ENCODE results near the gene TMEM17. TPM values are rescaled to one million over a fixed set of nuclear protein-coding genes. Genes with fewer than 3 reads are reported as not detected.
"Not testable (repeated sequence)": the region's sequence is repeated elsewhere in the genome, so short reads cannot be mapped to it uniquely, and the experiment has no call there.

TMEM17 gene
- total RNA-seq: 0.99 and 1.1 TPM in 2 replicates

DNA sequence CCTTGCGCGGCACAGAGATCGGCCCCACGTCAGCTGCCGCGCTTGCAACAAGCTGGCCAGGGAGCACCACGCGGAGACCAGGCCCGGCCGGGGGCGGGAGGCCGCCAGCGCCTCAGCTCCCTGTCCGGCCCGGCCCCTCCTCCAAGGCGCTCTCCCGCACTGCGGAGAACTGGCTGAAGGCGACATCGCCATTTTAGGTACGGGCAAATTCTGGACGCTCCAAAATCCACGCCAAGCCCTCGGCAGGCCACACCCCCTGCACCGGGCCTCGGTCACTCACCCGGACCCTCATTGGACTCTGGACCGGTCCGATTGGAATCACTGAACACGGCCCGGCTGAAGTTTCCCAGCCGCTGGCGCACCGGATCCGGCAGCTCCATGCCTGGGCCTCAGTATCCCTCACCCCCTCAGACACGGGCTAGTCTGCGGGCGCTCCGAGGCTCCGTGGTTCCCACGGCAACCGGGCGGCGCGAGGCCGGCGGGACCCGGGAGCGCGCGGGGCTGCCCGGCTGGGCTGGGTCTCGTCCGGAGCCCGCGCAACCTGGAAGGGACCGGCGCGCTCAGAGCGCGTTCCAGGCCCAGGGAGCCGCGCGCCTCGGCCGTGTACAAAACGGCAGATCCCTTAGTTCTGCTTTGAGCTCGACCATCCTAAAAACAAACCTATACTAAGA is at the start of gene TMEM17:
Gene TMEM17, minus strand, starts transcription at position 446 of the 671 bp plus-strand sequence. Its CDS starts 66 bp downstream, at position 380.
- DNase-seq (ENCODE audit: low read depth in 2 of 2): peak; percentile 87

GRCh38 chr2:62554440-62554839 is 48.4 kb upstream of the TMEM17 start:
- DNase-seq (ENCODE audit: low read depth in 2 of 2): no peak

GRCh38 chr2:62550461-62550860 is 44.5 kb upstream of the TMEM17 start:
- no peak for DNase-seq (ENCODE audit: low read depth in 2 of 2)

DNA sequence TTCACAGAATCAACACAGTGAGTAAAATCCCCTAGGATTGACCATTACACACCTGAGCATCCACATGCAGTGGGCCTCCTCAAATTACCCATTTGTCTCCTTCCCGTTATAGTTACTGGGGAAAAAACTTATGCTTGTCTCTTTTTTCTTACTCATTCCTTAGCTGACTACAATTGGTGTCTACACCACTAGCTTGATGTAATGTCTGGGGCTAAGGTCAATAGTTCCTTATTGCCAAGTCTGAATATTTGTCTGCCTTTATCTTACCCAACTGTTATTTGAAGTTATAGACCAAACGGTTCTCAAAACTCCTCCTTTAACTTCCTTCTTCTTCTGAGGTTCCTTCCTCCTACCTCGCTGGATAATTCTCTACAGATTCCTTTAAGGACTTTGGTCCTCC is 41.9 kb upstream of the TMEM17 start:
- no peak for DNase-seq (ENCODE audit: low read depth in 2 of 2)

GRCh38 chr2:62545261-62545660 is 39.3 kb upstream of the TMEM17 start:
- no peak for DNase-seq (ENCODE audit: low read depth in 2 of 2)

- no peak for DNase-seq (ENCODE audit: low read depth in 2 of 2)
These were observed 34.6 kb upstream of the TMEM17 start for GRCh38 chr2:62540408-62541168.

DNA sequence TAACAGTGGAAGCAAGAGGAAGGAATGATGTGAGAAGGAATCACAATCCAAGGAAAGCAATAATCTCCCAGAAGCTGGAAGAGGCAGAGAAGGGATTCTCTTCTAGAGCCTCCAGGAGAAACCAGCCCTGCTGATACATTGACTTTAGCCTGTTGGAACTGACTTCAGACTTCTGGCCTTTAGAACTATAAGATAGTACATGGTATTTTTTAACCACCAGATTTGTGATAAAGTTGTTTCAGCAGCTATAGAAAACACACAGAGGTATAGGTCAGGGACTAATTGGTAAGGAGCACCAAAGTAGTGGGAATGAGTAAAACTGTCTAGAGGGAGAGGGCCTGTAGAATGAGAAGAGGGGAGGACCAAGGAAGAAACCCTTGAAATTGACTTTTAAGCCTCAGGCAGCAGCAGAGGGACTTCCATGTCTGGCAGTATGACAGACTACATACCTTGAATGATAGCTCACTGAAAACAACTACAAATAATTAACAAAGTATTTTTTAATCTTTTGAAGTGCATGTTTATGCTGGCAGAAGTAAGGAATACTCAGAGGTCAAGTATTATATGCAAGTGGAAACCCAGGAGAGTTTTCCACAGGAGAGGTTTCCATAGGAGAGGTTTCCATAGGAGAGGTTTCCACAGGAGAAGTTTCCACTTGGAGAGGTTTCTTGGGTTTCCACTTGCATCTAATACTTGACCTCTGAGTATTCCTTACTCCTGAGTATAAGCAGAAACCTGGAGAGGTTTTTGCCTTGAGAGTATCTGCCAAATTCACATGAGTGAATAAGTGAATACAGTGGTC is 33.8 kb upstream of the TMEM17 start:
- no peak for DNase-seq (ENCODE audit: low read depth in 2 of 2)

DNA sequence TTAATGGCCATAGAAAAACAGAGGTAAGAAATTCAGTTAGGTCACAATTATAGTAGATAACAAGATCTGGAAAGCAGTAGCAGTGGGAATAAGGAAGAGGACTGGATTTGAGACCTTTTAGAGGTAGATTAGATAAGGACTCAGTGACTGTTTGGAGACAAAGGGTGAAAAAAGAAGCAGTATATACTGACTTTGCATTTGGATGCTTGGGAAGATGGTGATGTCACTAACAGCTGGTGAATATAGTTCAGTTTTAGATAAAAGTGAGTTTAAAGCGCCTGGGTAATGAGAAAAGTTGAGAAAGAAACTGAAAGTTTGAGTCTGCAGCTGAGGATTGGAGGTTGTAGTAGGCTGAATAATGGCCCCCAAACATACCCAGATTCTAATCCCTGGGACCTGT is 32.8 kb upstream of the TMEM17 start:
- DNase-seq (ENCODE audit: low read depth in 2 of 2): no peak

DNA sequence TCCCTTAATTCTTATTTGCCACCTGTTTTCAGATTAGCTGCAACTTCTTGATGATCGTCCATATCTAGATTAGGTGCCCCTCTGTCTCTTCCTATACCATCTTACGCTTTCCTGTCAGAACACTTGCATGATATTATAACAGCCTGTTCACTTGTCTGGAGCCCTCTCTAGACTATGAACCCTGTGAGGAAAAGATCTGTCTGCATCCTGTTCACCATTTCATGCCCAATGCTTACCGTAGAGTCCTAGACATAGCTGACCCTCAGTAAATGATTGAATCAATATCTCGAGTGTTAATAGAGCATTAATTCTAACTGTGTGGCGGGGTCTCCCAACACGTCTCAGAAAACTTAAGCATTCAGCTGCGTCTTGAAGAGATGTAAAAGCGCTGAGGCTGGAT is 31.8 kb upstream of the TMEM17 start:
- DNase-seq (ENCODE audit: low read depth in 2 of 2): no peak

GRCh38 chr2:62536873-62537547 is 31.0 kb upstream of the TMEM17 start:
- DNase-seq (ENCODE audit: low read depth in 2 of 2): no peak

GRCh38 chr2:62535521-62535920 is 29.5 kb upstream of the TMEM17 start:
- not testable (repeated sequence) for DNase-seq (ENCODE audit: low read depth in 2 of 2)

DNA sequence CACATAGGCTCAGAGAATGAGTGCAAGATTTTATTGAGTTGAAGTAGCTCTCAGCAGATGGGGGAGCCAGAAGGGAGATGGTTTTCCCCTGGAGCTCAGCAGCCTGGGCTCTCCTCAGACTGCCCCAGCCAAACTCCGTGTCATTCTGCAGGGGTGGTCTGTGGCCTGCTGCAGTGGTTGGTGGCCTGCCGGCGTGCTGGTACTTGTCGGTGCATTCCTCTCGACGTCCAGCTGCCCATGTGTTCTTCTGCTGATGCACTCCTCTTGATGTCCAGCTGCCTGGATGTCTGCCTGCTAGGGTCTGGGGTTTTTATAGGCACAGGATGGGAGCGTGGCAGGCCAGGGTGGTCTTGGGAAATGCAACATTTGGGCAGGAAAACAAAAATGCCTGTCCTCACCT is 25.6 kb upstream of the TMEM17 start:
- DNase-seq (ENCODE audit: low read depth in 2 of 2): no peak

GRCh38 chr2:62529758-62530157 is 23.8 kb upstream of the TMEM17 start:
- DNase-seq (ENCODE audit: low read depth in 2 of 2): no peak

DNA sequence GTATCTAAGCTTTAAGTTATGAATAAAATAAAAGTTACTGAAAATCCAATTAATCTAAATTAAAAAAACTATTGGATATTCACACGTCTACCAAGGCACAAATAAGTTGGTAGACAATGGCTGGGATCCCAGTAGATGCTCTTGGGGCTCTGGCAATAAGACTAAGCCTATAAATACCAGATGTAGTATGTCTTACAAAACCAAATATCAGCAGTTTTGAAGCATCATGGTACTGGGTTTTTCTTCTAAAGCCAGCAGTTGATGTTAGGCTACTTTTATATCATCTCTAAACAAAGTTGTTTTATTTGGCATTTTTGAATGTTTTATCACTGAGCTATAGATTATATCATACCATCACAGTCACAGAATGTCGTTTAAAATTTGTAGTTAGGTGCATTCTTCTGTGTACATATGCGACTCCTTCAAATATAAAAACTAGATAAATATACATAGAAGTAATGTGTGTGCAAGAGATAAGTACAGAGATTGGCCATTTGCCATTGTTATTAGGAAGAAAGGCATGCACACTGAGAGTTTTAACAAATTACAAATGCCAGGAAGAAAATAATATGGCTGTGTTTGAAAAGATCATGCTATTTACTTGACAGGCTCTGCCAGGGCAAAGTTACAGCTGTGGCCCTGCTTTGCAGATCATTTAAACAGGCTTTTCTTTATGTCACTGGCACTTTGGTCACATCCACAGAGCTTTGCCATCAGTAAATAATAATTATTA is 21.6 kb upstream of the TMEM17 start:
- DNase-seq (ENCODE audit: low read depth in 2 of 2): no peak

DNA sequence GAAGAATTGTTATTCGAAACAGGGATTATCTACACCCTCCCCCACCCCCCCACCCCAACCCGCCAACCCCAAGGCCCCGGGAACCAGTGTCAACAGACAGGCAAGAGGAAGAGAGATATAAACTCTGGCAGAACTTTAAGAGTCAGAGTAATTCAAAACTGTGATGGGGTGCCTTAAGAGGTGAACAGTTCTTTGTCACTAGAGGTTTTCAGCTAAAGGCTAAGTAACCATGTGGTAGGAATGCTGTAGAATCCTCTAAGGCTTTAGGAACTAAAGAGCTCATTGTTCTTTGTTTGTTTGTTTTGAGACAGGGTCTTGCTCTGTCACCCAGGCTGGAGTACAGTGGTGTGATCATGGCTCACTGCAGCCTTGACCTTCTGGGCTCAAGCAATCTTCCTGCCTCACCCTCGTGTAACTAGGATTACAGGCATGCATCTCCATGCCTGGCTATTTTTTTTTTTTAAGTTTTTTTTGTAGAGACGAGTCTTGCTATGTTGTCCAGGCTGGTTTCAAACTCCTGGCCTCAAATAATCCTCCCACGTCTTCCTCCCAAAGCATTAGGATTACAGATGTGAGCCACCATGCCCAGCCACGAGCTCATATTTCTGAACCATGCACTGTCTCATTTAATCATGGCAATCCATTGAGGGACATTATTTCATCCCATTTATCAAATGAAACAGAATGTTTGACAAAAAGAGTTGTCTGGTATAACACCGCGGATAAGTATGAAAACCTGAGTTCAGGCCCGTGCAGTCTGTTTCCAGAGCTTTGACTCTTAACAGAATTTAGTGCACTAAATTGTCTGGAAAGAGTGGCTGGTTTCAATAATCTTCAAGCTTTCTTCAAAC is 20.8 kb upstream of the TMEM17 start:
- DNase-seq (ENCODE audit: low read depth in 2 of 2): no peak

GRCh38 chr2:62525549-62526269 is 19.7 kb upstream of the TMEM17 start:
- DNase-seq (ENCODE audit: low read depth in 2 of 2): no peak

DNA sequence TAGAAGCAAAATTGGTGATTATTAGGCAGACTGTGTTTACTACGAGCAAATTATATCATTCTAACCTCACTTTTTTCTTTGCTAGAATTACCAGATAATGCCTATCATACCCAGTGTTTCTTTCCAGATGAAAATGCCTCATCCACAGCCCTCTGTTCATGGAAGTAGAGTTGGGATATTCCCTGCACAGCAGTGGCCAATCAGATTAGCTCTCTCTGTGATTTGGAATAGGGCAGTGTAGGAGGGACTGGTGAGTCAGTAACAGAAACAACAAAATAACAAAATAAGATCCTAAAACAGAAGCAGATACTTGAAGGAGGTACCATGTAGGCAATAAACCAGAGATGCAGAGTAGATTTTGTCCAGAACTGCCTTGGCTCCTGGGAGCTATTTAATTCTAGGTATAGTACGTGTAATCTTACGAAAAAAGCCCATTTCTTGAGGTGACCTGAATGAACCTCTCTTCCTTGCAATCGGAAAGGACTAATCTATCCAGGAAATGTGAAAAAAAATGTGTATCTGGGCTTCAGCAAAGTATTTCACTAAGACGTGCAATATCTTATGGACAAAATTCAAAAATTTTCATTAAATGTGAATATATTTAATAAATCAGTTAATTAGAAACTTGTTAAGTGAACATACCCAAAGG is 18.4 kb upstream of the TMEM17 start:
- DNase-seq (ENCODE audit: low read depth in 2 of 2): peak in 1 of 2 donors; percentile 47

- not testable (repeated sequence) for DNase-seq (ENCODE audit: low read depth in 2 of 2)
These were observed 15.1 kb upstream of the TMEM17 start for GRCh38 chr2:62521061-62521460.

GRCh38 chr2:62512384-62512783 is 6.4 kb upstream of the TMEM17 start:
- no peak for DNase-seq (ENCODE audit: low read depth in 2 of 2)

All from lung microvascular endothelial cell (primary cell).